ENCODE data around the gene LRFN2. TPM values are rescaled to one million over a fixed set of nuclear protein-coding genes. Genes with fewer than 3 reads are reported as not detected.

LRFN2 gene
- total and polyA plus RNA-seq, 12 donors: not detected

- H3K4me3 ChIP-seq: no peak overlapping the region
- no peak overlapping the region for H3K27ac ChIP-seq
- DNase-seq: no peak
- intact Hi-C loops (cut with DNase I): no loop called here
- peaks cover 0 to 57% (median 33%) of the 10 kb centered on the region in 7 donors for H3K27me3 ChIP-seq
- no peaks in the 10 kb centered on the region for H3K36me3 ChIP-seq
- WGBS, 2 donors: 68 to 74% methylated on average over 4 of the region's 4 CpGs
- H3K9me3 ChIP-seq: no peaks in the 10 kb centered on the region
- H3K4me1 ChIP-seq: no peaks in the 10 kb centered on the region
- TF ChIP-seq CTCF (IDR thresholded peaks at IDR 0.05): no peak
- ATAC-seq: no peak
Observed at GRCh38 chr6:40387127-40387870, 199.9 kb downstream of the LRFN2 start.

- no peaks in the 10 kb centered on the region for H3K36me3 ChIP-seq
- DNase-seq (no peak), ATAC-seq (no peak)
- H3K9me3 ChIP-seq: no peaks in the 10 kb centered on the region
- peaks cover 0 to 51% (median 23%) of the 10 kb centered on the region in 7 donors for H3K27me3 ChIP-seq
- WGBS, 2 donors: 57 to 83% methylated on average over 3 of the region's 3 CpGs
- H3K4me1 ChIP-seq: no peaks in the 10 kb centered on the region
- TF ChIP-seq CTCF (IDR thresholded peaks at IDR 0.05): no peak
- H3K4me3 ChIP-seq: no peak overlapping the region
- intact Hi-C loops (cut with DNase I): no loop called here
- H3K27ac ChIP-seq: no peak overlapping the region
Observed at GRCh38 chr6:40386200-40386599, 201.0 kb downstream of the LRFN2 start.

- TF ChIP-seq CTCF (IDR thresholded peaks at IDR 0.05): no peak
- Histone ChIP-seq H3K4me3 (no peak overlapping the region), H3K27me3 (peaks cover 0 to 37% (median 19%) of the 10 kb centered on the region in 7 donors), H3K27ac (no peak overlapping the region), H3K4me1 (no peaks in the 10 kb centered on the region), H3K9me3 (no peaks in the 10 kb centered on the region), H3K36me3 (no peaks in the 10 kb centered on the region)
- WGBS, 2 donors: 74 to 84% methylated on average over 3 of the region's 3 CpGs
- ATAC-seq (no peak), DNase-seq (no peak)
- intact Hi-C loops (cut with DNase I): no loop called here
Observed at GRCh38 chr6:40383348-40384115, 203.6 kb downstream of the LRFN2 start.

- ATAC-seq (no peak), DNase-seq (no peak)
- WGBS, 2 donors: 70 to 92% methylated on average over 4 of the region's 4 CpGs
- Histone ChIP-seq H3K4me1 (no peaks in the 10 kb centered on the region), H3K27ac (no peak overlapping the region), H3K4me3 (no peak overlapping the region), H3K27me3 (peaks cover 0 to 17% (median 0%) of the 10 kb centered on the region in 7 donors), H3K9me3 (no peaks in the 10 kb centered on the region), H3K36me3 (no peaks in the 10 kb centered on the region)
- intact Hi-C loops (cut with DNase I): no loop called here
- no peak for TF ChIP-seq CTCF (IDR thresholded peaks at IDR 0.05)
Observed at GRCh38 chr6:40380271-40380670, 206.9 kb downstream of the LRFN2 start.

All from heart right ventricle (tissue), 16 donors.